ENCODE data around the gene DGKQ. TPM values are rescaled to one million over a fixed set of nuclear protein-coding genes. Genes with fewer than 3 reads are reported as not detected.

Gene DGKQ
- total and polyA plus RNA-seq, 10 donors = 6.3 to 26.3 (median 16.1) TPM

- no peak for TF ChIP-seq POLR2A (IDR thresholded peaks at IDR 0.05)
- TF ChIP-seq POLR2AphosphoS5 (IDR thresholded peaks at IDR 0.05) = peak in 1 of 3 donors; percentile 41
- TF ChIP-seq, protein P1, sequence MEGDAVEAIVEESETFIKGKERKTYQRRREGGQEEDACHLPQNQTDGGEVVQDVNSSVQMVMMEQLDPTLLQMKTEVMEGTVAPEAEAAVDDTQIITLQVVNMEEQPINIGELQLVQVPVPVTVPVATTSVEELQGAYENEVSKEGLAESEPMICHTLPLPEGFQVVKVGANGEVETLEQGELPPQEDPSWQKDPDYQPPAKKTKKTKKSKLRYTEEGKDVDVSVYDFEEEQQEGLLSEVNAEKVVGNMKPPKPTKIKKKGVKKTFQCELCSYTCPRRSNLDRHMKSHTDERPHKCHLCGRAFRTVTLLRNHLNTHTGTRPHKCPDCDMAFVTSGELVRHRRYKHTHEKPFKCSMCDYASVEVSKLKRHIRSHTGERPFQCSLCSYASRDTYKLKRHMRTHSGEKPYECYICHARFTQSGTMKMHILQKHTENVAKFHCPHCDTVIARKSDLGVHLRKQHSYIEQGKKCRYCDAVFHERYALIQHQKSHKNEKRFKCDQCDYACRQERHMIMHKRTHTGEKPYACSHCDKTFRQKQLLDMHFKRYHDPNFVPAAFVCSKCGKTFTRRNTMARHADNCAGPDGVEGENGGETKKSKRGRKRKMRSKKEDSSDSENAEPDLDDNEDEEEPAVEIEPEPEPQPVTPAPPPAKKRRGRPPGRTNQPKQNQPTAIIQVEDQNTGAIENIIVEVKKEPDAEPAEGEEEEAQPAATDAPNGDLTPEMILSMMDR (IDR thresholded peaks at IDR 0.05 in 8 of 11, conservative IDR thresholded peaks at IDR 0.05 in 3 of 11) = no peak
- H3K4me1 ChIP-seq = peaks cover 0 to 8% (median 3%) of the 10 kb centered on the region in 6 donors
- WGBS, 5 donors = 87 to 97% (median 95%) methylated on average over 16 to 28 of the region's 28 CpGs
- H3K4me3 ChIP-seq = no peak overlapping the region
- no peaks in the 10 kb centered on the region for H3K9me3 ChIP-seq
- peaks cover 0 to 69% (median 34%) of the 10 kb centered on the region in 6 donors for H3K36me3 ChIP-seq
- no peak overlapping the region for H3K27ac ChIP-seq
- DNase-seq = peak; percentile 64
- H3K27me3 ChIP-seq (replicated peaks in 1 of 7) = no peaks in the 10 kb centered on the region
- intact Hi-C loops (cut with DNase I; ENCODE audit: low total_unique reads) = no loop called here
Observed at GRCh38 chr4:952881-953573, 20.3 kb downstream of the DGKQ start.

DNA sequence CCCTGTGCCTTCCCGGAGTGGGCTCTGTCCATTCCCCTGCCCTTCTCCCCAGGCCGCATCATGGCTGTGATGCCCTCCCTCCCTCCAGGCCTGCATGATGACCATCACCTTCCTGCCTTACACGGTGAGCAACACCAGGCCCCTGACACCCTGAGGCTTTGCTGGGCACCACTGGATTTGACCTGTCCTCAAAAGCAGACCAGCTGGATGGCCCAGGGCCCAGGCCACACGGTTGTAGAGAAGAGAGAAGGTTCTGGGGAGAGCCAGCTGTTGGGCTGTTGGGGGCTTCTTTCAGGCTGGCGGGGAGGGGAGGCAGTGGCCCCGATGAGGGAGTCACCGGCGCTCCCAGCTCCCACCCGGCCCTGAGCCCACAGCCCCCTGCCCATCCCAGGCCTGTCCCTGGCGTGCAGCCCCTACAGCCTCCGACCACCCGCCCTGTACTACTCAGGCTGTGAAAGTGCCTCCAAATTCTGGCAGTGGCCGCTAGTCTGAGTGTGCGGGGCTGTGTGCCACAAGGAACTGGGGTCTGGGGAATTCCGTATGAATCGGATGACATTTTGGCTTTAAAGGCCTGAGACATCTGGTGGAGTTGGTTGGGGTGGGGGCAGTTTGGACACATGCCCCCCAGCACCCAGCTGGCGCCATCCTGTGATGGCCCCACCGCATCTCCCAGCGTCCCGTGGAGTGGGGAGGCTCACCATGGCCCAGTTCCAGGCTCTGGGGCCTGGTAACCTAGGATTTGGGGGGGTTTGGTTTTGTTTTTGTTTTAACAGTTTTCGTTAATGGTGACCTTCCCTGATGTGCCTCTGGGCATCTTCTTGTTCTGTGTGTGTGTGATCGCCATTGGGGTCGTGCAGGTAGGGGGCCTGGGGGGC is 21.5 kb downstream of the DGKQ start:
- TF ChIP-seq, protein P1 (IDR thresholded peaks at IDR 0.05 in 8 of 11, conservative IDR thresholded peaks at IDR 0.05 in 3 of 11) = no peak
- TF ChIP-seq POLR2A (IDR thresholded peaks at IDR 0.05) (no peak), POLR2AphosphoS5 (IDR thresholded peaks at IDR 0.05) (no peak)
- Histone ChIP-seq H3K4me1 (peaks cover 0 to 20% (median 6%) of the 10 kb centered on the region in 6 donors), H3K4me3 (no peak overlapping the region), H3K36me3 (peaks cover 0 to 57% (median 29%) of the 10 kb centered on the region in 6 donors), H3K27ac (no peak overlapping the region), H3K9me3 (no peaks in the 10 kb centered on the region), H3K27me3 (replicated peaks in 1 of 7) (no peaks in the 10 kb centered on the region)
- DNase-seq = peak; percentile 68
- intact Hi-C loops (cut with DNase I; ENCODE audit: low total_unique reads) = no loop called here
- WGBS, 5 donors = 89 to 94% (median 91%) methylated on average over 19 to 23 of the region's 23 CpGs

GRCh38 chr4:951186-951585 is 22.2 kb downstream of the DGKQ start:
- DNase-seq = peak; percentile 52
- intact Hi-C loops (cut with DNase I; ENCODE audit: low total_unique reads) = no loop called here

More at GRCh38 chr4:951186-951585, 22.2 kb downstream of the DGKQ start:
- H3K4me3 ChIP-seq = no peak overlapping the region
- H3K27ac ChIP-seq = no peak overlapping the region
- H3K36me3 ChIP-seq = peaks cover 0 to 52% (median 29%) of the 10 kb centered on the region in 6 donors
- no peaks in the 10 kb centered on the region for H3K9me3 ChIP-seq
- H3K27me3 ChIP-seq (replicated peaks in 1 of 7) = no peaks in the 10 kb centered on the region
- H3K4me1 ChIP-seq = peaks cover 0 to 26% (median 6%) of the 10 kb centered on the region in 6 donors
- 81 to 92% (median 84%) methylated on average over 5 to 7 of the region's 7 CpGs for WGBS, 5 donors
- TF ChIP-seq POLR2AphosphoS5 (IDR thresholded peaks at IDR 0.05) = peak in 1 of 3 donors; percentile 2
- TF ChIP-seq, protein P1 (IDR thresholded peaks at IDR 0.05 in 8 of 11, conservative IDR thresholded peaks at IDR 0.05 in 3 of 11) = no peak
- no peak for TF ChIP-seq POLR2A (IDR thresholded peaks at IDR 0.05)

Measured in spleen (tissue), 11 donors.